Measurements from ENCODE around the gene TRAK1.

TRAK1 gene

DNA sequence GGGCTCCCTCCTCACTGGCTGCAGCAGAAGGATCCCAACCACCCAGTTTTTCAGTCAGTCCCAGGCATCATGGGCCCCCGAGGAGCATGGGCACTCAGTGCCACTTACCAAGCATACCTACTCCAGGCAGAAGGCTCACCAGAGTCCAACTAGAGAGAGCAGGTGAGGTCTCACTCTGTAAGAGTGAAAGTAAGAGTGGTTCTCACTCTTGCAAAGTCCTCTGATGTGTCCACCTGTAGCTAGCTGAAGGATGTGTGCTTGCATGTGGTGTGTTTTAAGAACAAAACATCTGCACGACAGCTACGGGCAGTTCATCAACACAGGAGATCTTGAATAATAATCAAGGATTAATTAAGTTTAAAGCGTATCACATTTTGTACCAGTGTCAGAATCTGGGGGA, 125.1 kb downstream of the TRAK1 start:
- no peak for DNase-seq

DNA sequence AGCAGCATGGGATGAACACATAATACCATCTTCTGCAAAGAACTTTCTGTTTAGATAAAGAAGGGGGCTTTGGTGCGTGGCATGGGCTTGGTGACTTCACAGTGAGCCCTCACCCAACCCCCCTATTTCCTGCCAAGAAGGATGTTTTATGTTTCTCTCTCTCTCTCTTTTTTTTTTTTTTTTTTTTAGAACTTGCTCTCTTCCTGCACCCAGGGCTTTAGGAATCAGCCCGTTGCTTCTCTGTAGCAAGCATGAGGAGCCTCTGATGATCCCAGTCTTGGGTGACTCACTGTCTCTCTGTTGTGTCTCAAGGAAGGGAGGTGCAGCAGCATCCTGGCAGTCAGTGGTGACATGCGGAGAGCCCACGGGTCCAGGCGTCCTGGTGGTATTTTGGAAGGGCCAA, 125.8 kb downstream of the TRAK1 start:
- DNase-seq, result peak; percentile 73

DNA sequence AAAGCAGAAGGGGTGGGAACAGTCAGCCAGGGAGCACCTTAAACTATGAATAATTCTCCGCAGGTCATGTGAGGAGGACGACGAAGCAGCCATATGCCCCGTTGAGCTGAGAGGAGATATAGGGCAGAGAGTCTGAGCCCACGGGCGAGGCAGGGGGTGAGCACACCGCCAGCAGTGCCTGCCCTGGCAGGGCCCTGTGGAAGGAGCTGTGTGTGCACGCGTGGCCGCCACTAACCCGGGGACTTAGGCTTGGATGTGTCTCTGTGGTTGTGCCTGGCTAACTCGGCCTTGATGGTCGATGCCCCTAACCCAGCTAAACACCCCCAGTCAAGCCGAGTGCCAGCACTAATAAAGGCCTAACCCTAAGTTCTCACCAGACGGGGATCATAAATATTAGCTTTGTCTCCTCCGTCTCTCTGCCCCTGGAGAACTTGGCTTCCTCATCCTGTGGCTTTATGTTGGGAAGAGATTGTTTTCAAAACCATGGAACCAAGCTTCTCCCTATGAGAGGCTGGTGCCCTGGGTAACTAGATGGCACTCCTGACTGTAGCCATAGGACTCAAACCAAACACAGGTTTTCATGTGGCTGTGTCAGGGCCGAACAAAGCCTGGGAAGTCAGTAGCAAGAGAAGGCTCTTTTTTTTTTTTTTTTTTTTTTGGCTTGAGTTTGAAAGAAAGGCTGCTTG, 129.4 kb downstream of the TRAK1 start:
- no peak for DNase-seq

DNA sequence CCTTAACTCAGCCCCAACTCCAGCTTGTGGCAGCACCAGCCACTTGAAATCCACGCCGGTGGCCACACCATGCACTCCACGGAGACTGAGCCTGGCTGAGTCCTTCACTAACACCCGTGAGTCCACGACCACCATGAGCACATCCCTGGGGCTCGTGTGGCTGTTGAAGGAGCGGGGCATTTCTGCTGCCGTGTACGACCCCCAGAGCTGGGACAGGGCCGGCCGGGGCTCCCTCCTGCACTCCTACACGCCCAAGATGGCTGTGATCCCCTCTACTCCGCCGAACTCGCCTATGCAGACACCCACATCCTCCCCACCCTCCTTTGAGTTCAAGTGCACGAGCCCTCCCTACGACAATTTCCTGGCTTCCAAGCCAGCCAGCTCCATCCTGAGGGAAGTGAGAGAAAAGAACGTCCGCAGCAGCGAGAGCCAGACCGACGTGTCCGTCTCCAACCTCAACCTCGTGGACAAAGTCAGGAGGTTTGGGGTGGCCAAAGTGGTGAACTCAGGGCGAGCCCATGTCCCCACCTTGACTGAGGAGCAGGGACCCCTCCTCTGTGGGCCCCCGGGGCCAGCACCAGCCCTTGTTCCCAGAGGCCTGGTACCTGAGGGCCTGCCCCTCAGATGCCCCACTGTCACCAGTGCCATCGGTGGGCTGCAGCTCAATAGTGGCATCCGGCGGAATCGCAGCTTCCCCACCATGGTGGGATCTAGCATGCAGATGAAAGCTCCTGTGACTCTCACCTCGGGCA, 132.0 kb downstream of the TRAK1 start:
- no peak for DNase-seq

DNA sequence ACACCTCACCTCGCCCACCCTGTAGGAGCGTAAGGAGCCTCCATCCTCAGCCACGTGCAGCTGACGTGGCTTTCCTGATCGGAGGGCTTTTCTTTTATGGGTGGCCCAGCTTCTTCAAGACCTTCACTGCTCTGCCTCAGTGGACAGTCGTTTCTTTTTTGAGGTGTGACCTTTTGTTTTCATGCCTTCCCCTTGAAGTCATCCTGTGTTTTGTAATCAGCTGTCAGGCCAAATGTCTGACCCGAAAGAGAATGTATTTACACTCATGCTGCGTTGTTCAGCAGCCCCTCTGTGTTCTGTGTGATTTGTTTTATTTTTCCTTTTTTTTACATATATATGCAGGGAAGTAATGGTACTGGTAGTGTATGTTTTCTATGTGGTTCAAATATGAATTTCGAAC, 133.0 kb downstream of the TRAK1 start:
- DNase-seq, result no peak

DNA sequence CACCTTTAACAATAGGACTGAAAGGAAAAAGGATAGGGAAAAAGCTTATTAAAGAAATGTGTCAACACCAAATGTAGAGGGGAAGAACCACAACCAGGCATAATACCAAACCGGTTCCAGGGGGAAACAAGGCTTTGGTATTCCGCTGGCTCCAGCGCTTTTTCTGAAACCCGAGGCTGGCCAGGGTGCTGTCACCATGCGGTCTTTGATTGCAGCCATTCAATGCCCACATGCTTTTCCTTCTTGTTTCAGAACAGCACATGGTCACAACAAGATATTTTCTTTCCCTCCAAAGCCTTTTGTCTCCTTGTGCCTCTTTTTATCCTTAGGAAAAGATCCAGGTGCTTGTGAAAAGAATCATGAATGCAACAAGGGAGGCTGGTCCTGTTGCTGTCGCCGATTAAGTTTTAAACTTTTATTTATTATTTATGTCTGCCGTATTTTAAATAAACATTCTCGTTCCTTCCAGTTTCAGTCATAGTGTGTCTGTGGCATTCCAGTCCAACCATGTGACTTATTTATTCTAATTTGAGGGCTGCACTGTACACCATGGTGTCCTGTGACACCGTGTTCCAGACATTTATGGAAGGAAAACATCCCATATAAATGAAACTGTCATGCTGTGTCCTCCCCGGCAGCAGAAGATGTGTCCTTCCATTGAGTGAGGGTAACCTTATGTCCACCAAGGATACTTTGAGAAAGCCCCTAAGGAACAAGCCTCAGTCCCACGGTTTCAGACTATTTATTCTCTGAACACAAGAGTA, 133.7 kb downstream of the TRAK1 start:
- no peak for DNase-seq

DNA sequence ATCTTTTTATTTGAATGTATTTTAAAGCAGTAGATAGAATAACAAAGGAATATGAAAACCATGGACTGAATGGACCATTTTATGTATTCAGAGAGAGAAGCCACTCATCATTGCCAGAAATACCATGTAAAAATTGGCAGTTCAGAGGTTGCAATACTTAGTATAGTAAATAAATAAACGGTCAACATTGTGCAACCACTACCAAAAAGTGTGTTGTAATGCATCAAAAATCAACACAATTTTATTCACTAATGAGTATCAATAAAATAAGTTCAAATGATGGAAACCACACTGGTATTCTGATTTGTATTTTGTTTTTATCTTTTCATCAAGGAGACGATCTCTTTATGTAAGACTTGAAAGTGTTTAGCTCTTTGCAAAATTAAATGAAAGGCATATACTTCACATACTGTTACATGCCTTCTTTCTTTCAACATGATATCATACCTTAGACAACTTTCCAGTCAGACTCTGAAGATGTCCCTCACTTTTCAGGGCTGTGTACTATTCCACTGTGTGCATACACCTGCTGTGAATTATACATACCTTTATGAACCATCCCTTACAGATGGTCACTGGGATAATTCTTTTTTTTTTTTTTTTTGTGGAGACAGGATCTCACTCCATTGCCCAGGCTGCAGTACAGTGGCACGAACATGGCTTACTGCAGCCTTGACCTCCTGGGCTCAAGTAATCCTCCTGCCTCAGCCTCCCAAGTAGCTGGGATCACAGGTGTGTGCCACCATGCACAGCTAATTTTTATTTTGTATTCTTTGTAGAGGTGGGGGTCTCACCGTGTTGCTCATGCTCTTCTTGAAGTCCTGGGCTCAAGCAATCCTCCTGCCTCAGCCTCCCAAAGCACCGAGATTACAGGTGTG, 134.6 kb downstream of the TRAK1 start:
- DNase-seq, result no peak

DNA sequence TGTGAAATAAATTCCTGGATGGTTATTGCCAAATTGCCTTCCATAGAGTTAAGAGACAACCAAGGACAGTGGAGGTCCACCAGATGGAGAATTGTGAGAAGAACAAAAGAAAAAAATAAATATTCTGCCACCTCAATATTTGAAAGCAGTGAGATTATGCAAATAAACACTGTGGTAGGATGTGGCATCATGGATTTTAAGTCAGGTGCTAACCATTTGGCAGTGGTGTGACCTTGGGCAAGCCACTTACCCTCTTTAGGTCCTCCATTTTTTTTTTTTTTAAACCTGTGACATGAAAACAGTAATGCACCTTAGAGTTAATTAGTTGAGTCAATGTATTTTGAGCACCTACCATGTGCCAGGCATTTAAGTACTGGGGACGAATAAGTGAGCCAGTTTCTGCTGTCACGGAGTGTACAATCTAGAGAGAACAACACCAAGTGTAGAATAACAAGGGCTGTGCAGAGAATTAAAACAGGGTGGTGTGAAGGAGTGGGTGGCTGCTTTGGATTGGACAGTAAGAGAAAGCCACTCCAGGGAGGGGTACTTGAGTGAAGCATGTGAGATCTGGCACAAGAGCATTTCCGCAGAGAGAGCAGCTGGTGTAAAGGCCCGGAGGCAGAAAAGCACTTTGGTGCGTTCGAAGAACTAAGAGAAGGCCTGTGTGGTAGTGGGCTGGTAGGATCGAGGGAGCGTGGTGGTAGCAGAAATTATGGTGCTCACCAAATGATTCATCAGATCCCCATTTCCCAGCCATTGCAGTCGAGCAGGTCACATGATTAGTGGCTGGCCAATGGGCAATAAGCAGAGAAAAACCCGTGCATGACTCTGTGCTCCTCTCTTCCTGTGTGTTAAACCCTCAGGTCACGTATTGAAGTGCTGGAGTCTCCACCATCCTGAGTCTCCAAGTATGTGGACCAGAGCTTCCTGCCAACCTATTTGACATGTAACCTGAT, 135.6 kb downstream of the TRAK1 start:
- no peak for DNase-seq

DNA sequence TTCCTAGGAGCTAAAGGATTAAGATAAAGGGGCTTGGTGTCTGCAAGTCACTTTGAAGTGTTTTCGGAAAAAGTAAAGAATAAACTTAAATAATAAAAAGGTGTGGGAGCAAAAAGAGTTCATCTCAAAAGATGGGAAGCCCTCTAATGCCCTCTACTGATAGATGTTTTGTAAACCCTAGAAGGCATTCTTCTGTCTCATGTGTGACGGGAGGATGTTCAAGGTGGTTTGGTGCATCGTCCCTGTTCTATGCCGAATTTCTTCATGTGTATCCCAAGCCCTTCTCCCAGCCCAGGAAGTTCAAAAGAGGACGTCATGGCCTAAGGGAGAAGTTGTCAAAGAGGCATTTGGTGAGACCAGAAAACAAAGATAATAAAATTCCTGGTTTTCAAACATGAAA, 137.6 kb downstream of the TRAK1 start:
- DNase-seq, result no peak

DNA sequence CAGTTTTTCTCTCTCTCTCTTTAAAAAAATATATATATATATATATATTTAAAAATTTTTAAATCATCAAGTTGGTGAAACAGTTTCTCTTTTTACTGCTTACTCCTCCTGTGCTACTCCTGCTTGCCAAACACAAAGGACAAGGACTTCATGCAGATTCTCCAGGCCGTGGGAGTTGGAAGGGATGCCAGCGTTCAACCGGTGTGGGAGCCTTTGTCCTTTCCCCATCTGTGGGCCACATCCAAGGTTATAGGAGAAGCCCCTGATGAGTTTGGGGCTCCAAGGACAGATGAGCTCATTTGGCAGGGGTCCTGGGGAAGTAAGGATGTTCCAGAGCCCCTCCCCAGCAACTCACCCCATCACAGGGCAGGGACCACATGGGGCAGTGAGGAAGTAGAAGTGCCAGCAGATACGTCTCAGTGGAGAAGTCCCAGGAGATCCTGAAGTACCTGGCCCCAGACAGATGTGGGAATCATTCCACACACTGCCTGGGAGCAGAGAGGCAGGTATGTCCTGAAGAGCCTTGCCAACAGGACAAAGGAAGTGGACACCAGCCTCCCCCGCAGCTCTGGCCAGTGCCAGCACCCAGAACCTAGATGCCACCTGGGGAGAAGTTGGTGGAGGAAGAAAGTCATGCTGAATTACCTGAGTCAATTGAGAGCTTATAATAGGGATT, 138.2 kb downstream of the TRAK1 start:
- no peak for DNase-seq

DNA sequence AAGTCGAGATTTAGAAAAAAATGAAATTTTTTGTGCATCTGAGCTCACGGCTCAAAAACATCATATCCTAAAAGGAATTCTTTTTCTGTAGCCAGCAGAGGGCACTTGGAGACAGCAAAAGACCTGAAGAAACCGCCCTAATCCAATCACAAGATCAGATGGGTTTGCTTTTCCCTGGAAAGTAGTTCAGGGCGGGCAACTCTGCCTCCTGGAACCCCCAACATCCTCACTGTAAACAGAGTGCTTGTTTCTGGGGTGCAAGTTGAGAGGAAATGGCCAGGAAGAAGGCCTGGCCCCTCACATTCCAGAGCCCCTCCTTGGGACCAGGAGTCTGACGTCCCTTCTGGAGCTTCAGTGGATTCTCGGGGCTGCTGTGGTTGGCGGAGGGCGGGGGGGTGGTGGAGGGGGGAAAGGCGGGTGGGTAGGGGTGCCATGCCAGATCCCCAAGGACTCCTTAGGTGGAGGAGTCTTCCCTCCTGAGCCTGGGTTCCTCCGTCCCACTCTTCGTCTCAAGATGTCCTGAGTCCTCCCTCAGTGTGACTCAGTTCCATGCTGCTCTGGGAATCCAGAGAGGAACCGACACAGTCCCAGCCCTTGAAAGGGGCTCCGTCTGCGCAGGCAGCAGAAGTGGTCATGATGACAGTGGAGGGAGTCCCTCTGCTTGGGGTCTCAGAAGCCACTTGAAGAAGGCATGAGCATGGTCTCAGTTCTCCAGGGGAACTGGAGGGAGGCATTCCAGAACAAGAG, 139.0 kb downstream of the TRAK1 start:
- DNase-seq, result no peak

DNA sequence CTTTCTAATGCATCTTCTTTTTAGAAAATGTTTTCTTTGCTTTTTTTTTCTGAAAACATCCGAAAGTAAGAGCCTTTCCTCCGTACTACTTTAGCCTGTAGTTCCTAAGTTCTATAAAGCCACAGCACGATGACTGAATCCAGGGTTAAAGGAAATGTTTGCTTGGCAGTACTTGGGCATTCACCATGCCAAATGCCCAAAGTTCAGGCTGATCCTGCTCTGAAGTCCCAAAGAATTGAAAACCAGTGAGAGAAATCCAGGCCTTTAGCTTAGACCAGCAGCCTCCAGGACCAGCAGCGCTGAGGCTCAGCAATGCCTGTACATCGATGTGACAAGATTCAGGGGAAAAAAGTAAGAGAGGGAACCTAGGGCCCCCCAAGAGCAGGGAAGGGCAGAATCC, 139.7 kb downstream of the TRAK1 start:
- DNase-seq, result no peak

DNA sequence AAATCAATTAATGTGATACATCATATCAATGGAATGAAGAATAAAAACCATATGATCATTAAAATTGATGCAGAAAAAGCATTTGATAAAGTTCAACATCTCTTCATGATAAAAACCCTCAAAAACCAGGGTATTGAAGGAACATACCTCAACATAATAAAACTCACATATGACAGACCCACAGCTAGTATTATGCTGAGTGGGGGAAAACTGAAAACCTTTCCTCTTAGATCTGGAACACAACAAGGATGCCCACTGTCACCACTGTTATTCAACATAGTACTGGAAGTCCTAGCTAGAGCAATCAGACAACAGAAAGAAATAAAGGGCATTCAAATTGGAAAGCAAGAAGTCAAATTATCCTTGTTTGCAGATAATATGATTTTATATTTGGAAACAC, 144.4 kb downstream of the TRAK1 start:
- DNase-seq, result no peak

DNA sequence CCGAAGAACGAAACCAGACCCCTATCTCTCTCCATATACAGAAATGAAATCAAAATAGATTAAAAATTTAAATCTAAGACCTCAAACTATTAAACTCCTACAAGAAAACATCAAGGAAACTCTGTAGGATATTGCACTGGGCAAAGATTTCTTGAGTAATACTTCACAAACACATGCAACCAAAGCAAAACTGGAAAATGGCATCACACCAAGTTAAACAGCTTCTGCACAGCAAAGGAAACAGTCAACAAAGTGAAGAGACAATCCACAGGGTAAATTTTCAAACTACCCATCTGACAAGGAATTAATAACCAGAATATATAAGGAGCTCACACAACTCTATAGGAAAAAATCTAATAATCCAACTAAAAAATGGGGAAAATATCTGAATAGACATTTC, 145.5 kb downstream of the TRAK1 start:
- DNase-seq, result no peak

DNA sequence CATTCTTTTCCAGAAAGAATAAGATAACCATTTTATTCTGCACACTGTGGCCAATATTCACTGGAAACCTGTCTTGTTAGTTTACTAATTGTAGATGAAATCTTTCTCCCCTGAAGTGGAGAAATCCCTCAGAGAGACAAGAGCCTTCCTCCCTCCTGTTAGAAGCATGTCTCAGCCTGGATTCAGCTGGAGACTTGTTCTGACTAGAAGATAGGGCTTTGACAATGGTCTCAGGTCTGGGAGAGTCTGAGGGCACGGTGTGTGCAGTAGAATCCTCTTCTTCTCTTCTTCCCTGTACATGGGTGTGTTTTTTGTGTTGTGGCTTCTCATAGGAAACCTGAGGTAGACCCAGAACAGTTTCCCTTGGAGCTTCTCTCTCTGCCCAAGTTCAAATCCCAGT, 154.9 kb downstream of the TRAK1 start:
- DNase-seq, result no peak

DNA sequence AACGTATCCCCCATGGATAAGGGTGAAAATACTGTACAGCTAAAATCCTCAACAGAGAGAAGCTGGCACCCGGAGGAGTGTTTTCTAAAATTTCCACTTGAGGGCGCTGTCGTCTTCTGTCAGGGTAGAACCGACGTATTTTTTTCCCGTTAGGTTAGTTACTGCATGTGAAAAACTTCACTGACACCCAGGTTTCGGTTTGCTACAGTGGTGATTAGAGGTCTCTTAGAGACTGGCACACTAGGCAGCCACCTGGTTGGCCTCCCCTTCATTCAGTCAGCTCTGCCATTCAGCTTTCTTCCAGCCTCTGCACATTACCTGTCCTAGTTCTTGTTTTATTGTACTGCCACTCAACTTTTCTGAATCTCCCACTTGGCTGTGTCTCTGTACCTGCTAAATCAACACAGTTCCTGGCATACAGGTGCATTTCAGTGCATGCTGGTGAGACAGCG, 156.4 kb downstream of the TRAK1 start:
- peak; percentile 81 for DNase-seq

DNA sequence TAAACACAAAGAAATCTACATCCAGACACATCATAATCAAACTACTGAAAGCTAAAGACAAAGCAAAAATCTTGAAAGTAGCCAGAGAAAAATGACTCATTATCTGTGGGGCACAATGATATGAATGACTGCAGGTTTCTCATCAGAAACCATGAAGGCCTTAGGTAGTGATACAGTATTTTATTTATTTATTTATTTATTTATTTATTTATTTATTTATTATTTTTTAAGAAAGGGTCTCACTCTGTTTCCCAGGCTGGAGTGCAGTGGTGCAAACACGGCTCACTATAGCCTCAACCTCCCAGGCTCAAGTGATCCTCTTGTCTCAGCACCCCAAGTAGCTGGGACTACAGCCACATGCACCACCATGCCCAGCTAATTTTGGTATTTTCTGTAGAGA, 159.6 kb downstream of the TRAK1 start:
- DNase-seq, result no peak

DNA sequence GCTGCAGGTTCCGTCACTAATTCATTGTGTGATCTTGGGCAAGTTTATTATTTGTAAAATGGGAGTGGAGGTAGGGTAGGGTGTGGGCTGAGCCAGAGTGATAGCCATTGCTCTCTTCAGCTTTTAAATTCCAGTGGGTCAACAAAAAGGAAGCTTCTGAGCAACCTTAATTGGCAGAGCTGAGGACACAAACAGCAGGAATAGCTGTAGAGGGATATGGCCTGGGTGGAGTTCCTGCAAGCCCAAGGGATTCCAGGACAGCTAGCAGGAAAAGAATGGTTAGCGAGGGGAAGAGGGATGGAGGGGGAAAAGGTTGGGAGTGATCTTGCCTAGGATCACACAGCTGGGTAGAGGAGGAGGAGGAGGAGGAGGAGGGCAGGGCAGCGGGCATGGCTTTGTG, 163.4 kb downstream of the TRAK1 start:
- DNase-seq, result no peak

DNA sequence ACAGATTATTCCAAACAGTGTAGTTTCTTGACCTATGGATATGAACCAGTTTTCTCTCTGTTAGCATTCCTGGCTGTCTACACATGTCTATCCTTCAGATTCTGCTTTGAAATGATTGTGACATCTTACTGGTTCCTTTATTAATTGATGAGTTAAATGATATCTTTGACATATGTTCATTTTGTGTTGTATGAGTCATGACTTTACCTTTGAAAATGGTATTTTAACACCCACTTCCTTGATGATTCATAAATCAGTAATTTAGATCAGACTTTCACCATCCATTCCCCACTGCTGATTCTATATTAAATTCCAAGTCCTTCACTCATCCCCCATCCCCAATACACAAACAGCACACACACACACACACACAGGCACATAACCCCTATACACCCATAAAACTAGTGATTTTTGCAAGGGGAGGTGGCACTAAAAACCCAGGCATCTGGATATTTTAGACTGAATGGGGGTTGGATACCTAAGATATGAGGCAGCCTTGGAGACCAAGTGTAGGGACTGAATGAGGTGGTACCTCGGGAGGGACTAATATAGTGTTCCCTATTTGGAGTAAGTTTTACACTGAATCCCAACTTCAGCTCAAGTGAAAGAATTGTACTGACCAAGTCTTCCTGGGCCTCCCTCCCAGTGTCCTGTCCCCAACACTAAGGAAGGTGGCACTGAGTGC, 165.1 kb downstream of the TRAK1 start:
- DNase-seq, result no peak

DNA sequence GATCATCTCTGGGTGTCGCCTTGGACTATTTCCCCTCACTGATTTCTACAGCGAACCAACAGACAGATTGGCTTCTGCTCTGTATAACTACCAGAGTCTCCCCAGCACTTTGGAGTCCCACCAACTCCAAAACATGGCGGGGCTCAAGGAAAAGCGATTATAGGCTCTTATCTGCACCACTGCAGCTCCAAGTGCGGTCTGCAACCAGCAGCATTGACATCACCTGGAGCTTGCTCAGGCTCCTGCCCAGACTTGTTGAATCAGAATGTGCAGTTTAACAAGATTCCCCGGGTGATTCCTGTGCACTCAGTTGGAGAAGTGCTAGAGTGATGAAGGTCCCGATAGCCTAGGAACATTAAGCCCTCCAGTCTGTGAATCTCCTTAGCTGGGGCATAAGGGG, 165.8 kb downstream of the TRAK1 start:
- DNase-seq, result no peak
